Dedifferentiated amniotic fluid mesenchymal stem cell (primary cell): ENCODE measurements around the gene ANK3.

ENCODE experiments used
- DNase-seq: peaks from one replicate; pipeline ENCODE4 v3.0.0-alpha.2; 2016; ENCODE audit errors: extremely low spot score

Gene ANK3

DNA sequence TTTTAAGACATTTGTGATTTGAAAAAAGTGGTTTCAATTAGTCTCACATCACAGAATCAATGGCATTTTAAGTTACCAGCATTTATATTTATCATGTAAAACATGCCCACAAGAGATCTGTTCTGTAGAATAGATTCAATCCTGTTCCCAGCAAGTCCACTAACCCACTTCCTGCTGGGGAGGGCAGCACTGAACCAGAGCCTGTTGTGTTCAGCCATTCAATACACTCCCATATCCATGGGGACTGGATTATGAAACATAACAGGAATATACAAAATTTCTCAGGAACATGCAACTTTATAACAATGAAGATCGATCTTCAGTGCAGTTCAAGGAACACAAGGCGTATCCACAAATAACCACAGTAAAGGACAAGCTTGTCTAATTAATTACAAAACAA, 24.4 kb upstream of the ANK3 start:
- DNase-seq = no peak

DNA sequence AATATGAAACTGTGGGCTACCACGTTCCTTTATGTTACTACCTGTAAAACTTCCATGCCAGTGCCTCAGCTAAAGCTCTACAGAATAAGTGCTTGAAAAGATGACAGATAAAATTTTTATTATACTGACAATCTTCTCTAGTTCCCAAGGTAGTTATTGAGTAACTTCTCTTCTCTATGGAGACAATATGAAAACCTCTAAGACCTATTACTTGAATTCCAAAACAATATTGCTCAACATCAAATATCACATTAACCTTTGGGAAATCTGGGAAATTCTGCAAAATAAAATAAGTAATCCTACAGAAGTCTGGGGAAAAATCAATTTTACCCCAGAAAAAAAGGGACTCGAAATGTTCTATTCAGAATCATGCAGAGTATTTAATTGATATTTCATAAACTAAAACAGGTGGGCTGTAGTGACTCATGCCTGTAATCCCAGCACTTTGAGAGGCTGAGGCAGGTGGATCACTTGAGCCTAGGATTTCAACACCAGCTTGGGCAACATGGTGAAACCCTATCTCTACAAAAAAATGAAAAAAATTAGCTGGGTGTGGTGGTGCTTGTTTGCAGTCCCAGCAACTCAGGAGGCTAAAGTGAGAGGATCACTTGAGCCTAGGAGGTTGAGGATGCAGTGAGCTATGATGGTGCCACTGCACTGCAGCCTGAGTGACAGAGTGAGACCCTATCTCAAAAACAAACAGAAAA, 23.8 kb upstream of the ANK3 start:
- no peak for DNase-seq

DNA sequence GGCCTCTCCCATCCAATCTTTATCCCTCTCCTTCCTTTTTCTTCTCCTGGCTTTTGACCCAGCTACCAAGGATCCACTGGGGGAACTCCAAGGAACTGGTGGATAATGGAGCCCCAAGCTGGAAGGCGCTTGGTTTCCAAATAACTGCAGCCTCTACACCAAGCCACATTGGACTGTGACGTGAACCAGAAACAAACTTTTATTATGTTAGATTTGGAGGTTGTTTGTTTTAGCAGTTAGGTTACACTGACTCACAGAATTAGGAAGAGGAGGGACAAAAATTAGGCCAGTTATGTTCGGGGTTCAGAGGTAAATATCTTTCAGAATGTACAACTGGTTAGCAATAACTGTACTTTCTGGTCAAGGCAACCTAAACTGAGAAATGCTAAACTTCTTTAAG, 21.3 kb upstream of the ANK3 start:
- DNase-seq = no peak

DNA sequence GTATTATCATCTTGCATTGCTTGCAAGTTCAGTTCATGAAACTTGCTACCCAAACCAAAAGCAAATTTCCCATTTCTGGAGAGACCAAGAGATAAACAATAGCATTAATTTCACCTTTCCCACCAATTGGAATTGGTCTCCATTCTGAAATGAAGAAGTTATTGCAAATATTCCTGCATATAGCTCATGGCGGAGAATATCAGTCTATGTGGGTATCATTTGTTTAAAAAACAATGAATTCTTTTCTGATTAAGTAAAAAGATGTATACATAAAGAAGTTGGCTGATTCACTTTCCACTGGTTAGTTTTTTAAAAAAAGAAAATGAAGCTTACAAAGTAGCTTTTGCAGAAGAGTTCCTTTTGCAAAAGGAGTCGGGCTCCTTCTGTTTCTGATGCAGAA, 19.5 kb upstream of the ANK3 start:
- no peak for DNase-seq

DNA sequence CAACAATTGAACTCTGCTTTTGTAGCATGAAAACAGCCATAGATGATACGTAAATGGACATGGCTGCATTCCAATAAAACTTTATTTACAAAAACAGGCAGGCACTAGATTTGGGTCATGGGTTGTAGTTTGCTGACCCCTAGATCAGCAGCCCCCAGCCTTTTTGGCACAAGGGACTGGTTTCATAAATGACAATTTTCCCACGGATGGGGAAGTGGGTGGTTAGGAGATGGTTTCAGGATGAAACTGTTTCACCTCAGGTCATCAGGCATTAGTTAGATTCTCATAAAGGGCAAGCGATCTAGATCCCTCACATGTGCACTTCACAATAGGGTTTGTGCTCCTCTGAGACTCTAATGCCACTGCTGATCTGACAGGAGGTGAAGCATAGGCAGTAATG, 16.5 kb upstream of the ANK3 start:
- DNase-seq = no peak

DNA sequence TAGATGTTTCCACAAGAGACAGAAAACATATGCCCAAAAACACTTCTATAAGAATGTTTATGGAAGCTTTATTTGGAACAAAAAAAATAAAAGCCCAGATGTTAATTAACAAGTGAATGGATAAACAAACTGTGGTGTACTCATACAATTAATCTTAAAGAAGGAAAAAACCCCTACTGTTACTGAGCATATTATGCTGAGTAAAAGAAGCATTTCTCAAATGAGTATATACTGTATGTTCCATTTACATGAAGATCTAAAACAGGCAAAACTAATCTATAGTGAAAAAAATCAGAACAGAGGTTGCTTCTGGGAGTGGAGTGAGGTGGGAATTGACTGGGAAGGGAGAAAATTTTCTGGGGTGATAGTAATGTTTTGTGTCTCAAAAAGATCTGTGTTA, 15.5 kb upstream of the ANK3 start:
- no peak for DNase-seq

DNA sequence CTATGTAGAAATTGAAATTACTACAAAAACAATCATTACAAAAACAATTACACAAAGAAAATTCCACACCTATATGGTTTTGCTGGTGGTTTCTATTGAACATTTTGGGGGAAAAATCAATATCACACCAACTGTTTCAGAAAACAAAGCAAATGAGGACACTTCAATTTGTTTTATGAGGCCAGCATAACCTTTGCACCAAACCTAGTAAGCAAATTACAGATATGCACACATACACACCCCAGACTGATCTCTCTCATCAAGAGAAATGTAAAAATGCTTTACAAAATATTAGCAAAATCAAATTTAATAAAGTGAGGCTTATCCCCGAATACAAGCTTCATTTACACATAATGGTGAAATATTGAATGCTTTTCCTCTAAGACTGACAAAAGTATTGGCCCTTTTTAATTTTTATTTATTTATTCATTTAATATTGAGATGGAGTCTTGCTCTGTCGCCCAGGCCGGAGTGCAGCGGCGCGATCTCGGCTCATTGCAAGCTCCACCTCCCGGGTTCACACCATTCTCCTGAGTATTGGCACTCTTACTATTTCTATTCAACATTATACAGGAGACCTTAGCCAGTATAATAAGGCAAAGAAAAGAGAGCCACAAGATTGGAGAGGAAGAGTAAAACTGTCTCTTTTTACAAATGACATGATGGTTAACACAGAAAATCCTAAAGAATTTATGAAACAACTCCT, 13.6 kb upstream of the ANK3 start:
- no peak for DNase-seq

DNA sequence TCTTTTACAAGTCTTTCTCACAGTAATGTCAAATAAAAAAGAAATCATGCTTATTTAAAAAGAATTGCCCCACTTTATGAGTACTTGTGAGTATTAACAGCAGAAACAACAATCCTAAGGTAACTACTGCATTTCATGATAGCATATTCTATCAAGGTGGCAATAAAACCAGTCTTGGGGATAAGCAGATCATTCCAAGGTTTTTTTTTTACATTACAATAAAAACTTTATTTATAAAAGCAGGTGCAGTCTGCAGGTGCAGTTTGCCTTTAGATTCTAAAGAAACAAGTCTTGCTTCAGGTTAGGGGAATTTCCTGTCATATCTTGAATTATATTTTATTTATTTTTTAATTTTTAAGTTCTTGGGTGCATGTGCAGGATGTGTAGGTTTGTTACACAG, 10.7 kb upstream of the ANK3 start:
- no peak for DNase-seq

DNA sequence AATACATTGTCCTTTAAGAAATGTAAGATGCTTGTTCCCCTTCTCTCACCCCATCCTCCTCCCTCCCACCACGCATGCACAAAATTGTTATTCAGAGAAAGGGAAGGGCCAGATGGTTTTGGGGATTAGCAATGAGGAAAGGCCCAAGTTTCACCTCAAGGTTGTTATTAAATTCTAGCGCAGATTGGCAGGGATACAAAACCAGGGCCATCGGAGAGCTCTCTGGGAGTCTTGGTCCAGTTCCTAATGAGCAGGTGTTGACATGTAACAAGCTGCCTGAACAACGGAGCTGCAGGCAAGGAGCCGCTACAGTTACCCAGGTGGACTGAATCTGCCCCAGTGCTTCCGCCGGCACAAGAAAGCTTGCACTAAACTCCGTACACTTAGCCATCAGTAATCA, 9.7 kb upstream of the ANK3 start:
- no peak for DNase-seq

DNA sequence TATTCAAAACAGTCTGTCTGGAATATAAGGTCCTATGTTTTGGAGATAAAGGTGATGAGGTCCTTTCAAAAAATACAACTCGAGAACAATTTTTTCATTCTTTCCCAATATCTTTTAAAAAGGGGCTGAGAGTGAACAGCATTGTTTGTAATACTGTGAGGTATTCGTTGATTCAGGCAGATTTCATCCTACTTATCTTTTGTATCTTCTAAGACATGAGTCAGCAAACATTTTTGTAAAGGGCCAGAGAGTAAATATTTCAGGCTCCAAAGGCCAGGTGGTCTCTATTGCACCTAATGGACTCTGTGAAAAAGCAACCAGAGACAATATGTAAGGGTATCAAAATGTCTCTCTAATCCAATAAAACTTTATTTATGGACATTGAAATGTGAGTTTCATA, 8.1 kb upstream of the ANK3 start:
- DNase-seq = no peak

DNA sequence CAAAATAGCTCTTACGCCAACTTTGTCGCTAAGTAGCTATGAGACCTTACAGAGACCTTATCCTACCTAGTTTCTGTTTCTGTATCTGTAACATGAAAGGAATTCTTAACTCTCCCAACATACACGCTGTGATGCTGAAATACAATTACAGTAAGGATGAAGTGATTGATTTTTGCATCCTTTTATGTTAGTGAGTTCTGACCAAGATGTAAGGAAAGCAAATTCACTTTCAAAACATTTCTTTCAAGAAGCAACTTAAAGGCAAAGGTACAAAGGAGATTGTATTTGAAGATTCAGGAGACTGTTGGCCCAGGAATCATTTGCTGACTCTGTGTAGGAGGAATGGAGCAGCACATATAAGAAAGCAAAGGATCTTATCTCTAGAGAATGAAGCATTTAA, 7.1 kb upstream of the ANK3 start:
- no peak for DNase-seq

DNA sequence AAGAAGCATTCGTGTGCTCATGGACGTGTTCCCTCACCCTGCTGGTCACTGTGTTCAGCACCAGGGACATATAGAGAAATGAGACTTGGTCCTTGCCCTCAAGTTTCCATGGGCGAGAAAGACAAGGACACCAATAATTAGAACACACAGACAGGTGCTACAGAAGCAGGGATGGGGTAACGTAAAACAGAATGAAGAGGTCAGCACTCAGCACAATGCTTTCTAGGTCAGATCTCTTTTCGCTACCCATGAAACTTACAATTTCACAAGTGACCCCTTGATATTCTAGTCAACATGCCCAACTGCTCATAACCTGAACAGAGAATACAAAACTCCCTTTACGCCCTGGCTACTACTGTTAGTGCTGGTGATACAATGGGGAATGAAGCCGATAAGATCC, 6.0 kb upstream of the ANK3 start:
- no peak for DNase-seq

DNA sequence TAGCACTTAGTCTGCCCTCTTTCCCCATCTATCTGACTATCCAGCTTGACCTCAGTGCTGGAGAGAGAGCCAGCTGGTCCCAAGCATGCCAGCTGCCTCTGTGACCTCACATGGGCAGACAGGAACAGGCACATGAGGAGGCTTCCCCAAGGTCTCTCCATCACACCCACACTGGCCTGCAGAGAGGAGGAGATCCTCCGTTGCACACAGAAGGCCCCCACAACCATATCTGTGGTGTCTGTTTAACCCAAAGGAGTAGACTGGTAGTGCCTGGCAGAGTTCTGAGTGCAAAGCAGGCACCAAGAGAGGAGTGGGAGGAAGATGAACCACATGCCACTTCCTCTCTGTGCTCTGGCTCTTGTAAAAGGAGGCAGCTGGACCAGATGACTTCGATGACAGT, 4.8 kb upstream of the ANK3 start:
- no peak for DNase-seq

DNA sequence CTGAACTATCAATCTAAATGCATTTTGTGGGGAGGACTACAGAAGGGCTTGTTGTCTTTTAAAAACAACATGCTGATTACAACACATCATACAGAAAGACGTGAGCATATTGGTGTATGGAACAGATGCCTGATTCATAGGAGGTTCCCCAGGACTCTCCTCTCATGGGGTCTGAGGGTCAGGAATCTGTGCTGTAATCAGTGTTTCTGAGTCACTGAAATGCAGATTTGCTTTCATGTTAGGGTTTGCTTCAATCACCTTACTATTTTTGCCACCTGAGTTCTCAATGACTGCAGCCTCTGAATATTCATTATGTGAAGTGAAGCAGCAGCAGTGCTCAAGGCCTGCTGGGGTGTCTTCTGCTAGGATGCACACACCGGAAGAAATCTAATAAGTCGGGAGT, 550 bp upstream of the ANK3 start:
- no peak for DNase-seq

DNA sequence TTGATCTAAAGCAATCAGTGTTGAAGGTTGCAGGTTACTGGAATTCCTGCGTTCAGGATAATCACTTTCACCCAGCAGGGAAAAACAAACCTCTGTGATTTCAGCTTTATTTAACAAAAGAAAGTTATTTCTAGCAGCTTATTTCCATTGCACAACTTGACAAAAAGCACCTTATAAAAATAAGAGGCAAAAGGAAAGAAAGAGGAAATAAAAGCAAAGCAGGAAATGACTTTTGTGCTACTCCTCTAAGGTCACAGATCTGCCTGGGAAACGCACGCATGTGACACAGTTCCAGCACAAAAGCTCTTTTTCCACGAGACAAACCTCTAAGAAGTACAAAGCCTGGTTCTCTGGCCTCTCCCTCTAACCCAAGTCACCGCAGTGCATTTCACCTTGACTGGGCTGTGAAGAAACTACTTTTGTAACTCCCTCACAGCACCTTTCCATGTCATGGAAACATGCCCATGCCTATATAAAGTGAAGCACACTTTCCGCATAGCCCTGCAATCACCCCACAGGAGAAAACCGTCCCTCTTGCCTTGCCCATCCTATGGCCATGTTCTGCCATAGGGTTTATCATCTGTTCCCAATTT, 870 bp downstream of the ANK3 start:
- no peak for DNase-seq

DNA sequence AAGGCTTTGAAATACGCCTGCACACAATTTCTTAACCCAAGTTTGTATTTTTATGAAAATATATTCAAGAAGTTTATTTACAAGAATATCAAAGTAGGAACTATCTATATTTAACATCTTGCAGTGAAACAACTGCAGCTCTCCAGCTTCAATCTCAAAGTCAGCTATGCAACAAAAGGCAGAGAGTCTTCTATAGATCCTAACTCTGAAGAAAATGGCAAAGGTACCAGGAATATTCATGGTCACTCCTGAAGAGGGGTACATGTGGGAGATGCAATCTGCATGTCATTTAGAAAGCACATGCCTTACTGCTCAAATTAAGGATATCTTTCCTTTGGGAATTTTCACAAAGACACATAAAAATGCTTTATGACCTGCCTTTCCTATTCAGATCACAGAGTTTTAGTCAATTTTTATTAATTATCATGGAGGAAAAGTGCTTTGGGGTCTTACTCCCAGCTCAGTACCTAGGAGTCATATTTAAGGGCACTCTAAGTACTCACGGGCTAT, 1.5 kb downstream of the ANK3 start:
- no peak for DNase-seq

DNA sequence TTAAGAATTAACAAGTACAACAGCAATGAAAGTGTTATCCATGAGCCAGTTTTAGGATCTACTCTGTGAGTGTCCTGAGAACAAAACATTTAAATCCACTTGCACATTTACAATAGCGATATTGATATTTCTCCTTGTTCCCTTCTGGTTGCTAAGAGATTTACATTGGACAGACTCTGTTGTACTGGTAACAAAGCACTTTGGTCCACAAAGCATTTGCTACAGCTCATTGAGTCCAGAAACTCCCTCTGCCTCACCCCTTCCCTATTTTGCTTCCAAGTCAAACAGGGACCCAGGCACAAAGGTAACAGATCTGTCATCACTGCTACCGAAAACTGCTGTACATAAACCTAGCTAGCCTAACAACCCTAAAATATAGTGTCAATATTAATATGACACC, 2.1 kb downstream of the ANK3 start:
- DNase-seq = no peak

DNA sequence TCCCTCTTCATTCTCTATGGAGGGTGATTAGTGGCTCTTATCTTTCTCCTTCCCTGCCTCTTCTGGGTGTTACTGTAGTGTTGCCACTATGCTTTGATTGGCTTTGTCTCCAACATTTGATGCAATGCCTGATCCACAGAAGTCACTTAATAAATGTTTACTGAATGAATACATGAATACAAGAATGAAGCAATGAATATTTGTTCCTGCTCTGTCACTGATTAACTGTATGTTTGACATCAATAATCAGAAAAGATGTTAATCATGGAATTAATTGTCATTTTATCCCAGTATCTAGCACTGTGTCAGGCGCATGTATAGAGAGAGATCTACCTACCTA, 4.3 kb downstream of the ANK3 start:
- no peak for DNase-seq

DNA sequence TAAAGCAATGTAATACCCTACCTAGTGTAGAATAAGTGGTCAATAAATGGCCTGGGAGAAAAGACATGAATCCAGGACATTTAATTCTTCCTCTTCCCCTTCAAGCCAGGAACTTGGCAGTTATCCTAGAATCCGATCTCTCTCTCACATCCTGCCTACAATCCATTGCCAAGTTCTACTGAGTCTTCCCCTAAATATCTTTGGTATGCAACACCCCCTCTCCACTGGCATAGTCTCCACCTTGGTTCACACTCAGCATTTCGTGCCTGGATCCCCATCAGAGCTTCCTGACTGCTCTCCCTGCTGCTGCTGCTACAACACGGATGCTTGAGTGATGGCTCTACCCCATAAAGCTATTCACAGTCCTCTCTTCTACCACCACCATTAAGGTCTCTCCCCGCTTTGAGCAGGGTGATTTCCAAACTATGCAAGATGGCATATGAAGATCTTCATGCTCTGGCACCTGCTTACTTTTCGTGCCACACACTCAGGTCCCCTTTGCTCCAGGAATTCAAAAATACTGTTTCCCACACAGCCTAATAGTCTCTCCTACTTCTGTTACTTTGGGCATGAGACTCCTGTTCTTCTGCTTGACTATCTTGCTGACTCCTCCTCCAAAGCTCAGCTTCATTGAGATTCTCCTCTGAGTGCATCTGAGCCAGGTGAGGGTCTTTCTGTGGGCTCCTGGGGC, 4.8 kb downstream of the ANK3 start:
- peak; percentile 89 for DNase-seq

DNA sequence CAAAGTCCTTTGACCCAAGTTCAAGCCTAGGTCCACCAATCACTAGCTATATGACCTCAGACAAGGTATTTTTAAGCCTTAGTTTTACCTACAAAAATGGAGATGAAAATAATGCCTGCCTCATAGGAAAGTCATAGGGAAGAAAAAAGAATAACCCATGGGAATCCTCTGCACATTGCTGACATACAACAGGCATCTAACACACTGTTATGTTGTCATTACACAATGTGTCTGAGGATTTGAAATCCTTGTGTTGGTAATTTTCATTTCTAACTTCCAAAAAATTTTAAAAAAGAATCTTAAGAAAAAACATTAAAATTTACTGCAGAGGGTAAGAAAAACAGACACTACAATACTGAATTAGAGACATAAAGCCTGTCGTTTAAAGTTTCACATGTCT, 5.7 kb downstream of the ANK3 start:
- no peak for DNase-seq

DNA sequence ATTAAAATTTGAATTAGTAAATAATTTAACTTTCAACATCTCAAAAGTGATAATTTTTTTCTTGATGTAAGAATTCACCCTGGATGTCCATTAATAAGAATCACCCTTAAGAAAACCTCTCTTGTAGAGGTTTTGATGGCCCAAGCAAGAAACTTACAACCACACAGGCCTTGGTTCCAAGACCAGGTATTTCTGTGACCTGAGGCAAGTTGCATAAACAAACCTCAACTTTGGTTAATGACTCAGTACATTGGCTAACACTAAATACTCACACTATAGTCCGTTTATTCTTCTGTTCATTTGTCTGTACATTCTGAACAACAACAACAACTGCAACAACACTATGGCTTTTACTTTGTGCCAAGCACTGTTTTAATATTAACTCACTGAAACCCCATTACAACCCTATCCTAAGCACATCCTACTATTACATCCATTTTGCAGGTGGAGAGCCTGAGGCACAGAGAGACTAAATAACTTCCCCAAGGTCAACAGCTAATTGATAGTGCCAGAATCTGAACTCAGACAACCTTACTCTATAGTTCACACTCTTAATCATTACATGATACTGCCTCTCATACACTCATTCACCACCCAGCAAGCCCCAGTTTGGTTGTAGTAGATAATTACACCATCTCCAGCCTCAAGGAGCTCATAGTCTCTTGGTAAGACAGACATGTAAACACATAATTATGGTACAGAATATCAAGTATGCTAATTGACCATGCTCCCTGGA, 6.6 kb downstream of the ANK3 start:
- no peak for DNase-seq

DNA sequence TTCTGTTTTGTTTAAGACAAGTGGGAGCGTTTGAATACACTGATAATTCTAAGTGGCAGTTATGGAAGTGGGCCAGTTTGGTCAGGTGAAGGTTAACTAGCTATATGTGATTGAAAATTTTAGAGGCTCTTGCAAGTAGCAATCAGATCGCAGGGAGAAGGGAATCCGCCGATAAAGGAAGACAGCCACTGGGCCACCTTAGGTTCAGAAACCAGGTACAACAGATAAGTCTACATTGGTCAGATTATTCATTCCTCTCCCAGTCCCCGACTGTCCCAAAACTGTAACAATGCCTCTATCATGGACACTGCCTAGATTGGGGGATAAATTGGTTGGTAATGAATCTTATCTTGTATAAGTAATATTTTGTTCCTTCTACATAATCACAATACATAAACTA, 8.9 kb downstream of the ANK3 start:
- DNase-seq = no peak
